Stimulated activated CD8-positive, alpha-beta memory T cell treated with anti-CD3 and anti-CD28 coated beads, Interleukin-4, amount 100 ng/mL, for 4 hours (primary cell): ENCODE data around the gene SH3RF1.

ENCODE experiments used
- DNase-seq, 2 donors: peaks; one replicate each; pipeline ENCODE4 v3.0.0-alpha.2; 2020; ENCODE audit warnings: low read depth in 2 of 2, low spot score in 1 of 2

Gene SH3RF1

GRCh38 chr4:169139021-169139420 is 131.7 kb downstream of the SH3RF1 start:
- DNase-seq: no peak

DNA sequence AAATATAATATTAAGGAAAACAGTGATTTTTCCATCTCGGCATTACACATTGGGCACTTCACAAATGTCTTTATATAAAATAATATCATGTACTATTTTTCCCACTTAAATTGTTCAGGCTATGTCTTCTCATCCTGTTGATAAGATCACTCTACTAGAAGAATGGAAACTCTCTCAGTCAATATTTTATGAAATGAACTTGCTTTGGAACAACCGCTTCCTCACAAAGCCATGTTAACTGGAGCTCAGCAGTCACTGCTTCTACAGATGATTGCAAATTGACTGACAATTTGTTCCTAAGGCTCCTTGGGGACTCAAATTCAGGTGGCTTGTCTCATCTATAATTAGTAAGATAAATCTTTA is 133.2 kb downstream of the SH3RF1 start:
- no peak for DNase-seq

DNA sequence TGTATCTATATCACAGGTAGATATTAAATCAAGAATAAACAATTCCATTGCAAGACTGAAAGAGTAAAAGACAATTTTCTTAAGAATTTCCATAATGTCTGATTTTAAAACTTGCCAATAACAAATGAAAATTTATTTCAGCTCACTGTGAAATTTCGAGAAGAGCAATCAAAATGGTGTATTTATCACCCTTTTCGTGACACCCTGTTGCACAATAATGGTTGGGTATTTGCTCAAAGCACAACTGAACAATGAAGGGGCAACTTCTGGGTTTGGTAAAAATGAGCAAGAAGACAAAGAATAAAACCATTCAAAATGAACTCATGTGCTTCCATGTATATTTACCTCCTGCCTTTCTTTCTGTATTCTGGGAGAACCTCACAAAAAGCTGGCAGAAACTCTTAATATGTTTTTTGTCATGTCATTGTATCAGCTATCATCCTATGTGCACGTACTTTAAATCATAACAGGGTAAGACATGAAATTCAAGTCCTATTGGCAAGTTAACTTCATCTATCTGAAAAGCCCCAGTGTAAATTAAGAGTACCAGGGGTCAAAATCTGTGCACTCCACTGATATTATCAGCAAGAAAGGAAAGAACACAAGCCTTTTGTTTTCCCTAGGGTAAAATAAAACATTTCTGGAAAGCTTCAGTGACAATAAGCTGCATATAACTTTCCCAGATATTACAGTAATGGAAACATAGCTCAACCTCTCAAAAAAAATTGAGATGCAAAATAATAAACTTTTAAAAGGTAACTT is 133.8 kb downstream of the SH3RF1 start:
- no peak for DNase-seq

DNA sequence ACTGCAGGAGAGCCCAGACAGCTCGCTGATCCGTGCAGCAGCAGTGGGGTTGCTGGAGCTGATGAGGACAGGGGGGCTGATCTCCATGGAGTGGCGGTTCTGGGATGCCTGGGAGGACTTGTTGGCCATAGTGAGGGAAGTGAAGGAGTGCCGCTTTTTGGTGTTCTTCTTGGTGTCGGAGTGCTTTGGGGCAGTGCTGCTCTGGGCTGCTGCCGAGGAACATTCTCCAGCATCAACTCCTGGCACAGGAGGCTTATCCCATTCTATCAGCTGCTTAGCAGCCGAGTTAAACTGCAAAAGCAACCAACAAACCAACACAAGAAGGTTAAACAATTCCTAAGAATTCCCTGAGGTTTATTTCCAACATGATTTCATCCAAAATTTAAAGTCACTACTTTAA is 134.4 kb downstream of the SH3RF1 start:
- no peak for DNase-seq

- no peak for DNase-seq
Measured at GRCh38 chr4:169135776-169136175, 135.0 kb downstream of the SH3RF1 start.

- DNase-seq: no peak
Measured at GRCh38 chr4:169133932-169134331, 136.8 kb downstream of the SH3RF1 start.

- no peak for DNase-seq
Measured at GRCh38 chr4:169132561-169133305, 138.0 kb downstream of the SH3RF1 start.

- no peak for DNase-seq
Measured at GRCh38 chr4:169131556-169132208, 139.1 kb downstream of the SH3RF1 start.

GRCh38 chr4:169128902-169129301 is 141.9 kb downstream of the SH3RF1 start:
- DNase-seq: no peak

DNA sequence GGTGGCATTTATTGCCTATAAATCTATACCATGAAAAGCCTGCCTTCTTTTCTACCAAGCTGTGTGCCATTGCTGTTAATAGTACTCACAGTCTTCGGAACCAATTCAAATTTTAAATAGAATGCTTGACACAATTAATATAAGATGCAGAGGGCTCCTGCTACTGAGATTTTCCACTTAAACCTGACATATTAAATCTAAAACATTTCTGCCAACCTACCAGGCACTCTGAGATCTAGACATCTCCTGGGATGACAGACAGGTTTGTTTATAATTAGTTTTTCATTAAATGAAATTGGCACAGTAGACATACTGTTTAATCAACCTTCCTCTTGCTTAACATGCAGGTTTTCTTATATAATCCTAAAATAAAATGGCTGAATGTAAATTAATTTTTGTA is 143.4 kb downstream of the SH3RF1 start:
- no peak for DNase-seq

DNA sequence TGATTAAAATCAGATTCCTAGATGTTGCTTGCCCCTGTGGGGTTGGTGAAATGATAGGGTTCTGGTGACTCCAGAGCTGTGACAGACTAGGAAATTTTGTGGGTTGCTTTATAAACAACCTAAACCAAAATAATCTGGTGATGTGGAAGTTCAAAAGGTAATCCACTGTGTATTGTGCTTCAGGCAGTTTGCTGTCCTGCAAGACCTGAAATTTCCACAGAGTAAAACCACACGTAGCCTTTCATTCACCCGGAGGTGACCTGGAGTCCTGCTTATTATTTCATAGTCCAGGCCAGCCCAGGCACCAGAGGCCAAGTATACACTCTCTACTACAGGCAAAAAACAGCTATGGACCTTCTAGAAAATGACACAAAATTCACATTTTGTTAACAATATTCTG is 146.1 kb downstream of the SH3RF1 start:
- DNase-seq: no peak

- no peak for DNase-seq
Measured at GRCh38 chr4:169122422-169122821, 148.3 kb downstream of the SH3RF1 start.

GRCh38 chr4:169121861-169122382 is 148.8 kb downstream of the SH3RF1 start:
- DNase-seq: no peak

GRCh38 chr4:169120624-169121023 is 150.1 kb downstream of the SH3RF1 start:
- DNase-seq: no peak

DNA sequence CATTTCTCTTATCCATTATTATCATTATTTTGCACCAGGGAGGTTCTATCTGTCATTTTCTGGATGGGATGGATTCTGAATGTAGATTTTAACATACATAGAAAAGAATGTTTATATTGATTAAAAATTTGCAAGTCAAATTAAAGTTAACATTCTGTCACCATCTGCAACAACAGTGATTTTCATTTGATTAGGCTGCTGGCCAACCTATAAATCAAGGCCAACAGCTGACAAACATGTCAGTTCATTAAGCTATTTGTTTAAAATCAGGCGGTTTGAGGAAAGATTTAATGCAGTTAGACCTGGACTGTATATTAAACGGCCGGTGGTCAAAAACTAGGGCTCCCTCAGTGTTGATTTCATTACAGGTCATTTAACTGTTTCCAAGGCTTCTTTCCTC is 151.2 kb downstream of the SH3RF1 start:
- no peak for DNase-seq

DNA sequence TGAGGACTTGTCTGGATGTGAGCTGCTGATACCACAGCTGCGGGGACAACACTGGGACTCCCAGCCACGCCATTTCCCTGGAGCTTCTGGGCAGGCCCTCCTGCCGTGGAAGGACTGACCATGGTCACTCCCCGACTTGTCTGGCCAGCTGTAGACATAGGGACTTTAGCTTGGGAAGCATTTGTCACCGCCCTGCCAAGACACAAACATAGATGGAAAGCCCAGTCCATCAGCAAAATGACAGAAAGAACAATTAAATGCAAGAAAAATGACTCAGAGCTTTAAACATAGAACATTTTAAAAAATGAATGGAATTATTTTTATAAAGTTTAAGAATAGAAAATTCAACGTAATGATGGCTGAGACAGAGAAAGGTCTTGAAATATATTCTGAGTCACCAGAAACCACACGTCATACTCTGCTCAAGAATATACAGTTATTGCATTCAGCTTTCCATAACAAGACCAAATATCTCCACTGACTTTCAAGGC is 153.1 kb downstream of the SH3RF1 start:
- no peak for DNase-seq

GRCh38 chr4:169116270-169116901 is 154.4 kb downstream of the SH3RF1 start:
- DNase-seq: no peak

- no peak for DNase-seq
Measured at GRCh38 chr4:169115897-169116254, 154.9 kb downstream of the SH3RF1 start.

GRCh38 chr4:169115144-169115896 is 155.4 kb downstream of the SH3RF1 start:
- no peak for DNase-seq

DNA sequence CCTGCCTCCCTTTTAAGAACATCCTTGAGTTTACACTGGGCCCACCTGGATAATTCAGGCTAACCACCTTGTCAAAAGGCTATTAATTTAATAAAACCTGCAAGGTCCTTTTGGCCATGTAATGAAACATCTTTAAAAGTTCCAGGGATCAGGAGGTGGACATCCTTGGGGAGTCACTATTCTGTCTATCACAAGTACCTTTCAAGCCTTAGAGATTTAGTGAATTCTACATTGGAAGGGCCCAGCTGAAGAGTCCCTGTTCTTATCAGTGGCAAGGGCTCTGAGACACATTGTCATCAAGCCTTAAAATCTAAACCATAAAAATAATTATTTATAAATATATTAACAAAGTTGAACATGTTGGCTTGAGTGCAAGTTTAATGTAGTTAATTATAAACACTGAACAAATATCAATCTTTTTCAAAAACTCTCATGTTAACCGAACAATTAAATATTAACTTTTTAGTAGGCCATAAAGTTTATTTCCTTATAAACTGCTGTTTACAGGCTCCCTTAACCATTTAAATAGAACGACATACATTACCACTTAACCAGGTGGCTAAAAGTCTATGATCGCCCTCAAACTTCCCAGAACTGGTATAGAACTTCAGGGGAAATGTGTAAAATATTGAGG is 156.3 kb downstream of the SH3RF1 start:
- no peak for DNase-seq
